Suprapubic skin (tissue), 4 donors: ENCODE measurements around the gene YTHDF1.

Source experiments
- EP300 ChIP-seq: sonication (generic); formaldehyde crosslinking; IDR thresholded peaks from one replicate; pipeline ENCODE4 v1.6.1; 2017; ENCODE audit warnings: antibody characterized with exemption
- POLR2A ChIP-seq, 2 donors: fragments of 450-650 bp; IDR thresholded peaks; one replicate each; pipeline ENCODE4 v1.6.1; 2017; ENCODE audit warnings: antibody characterized with exemption in 2 of 2, mild to moderate bottlenecking in 2 of 2, moderate library complexity in 2 of 2
- POLR2AphosphoS5 ChIP-seq, 3 donors: sonication (generic); formaldehyde crosslinking; IDR thresholded peaks; one replicate each; pipeline ENCODE4 v1.6.1; 2017; ENCODE audit warnings: antibody characterized with exemption in 3 of 3
- TF ChIP-seq, protein P1 (sequence below), 2 donors: fragments of 200-600 bp in 1 of 2; fragments of 450-650 bp in 1 of 2; sonication (generic) in 1 of 2; IDR thresholded peaks; one replicate each; pipeline ENCODE4 v1.5.1; 2016 to 2019; ENCODE audit warnings: antibody characterized with exemption in 2 of 2, mild to moderate bottlenecking in 1 of 2, moderate library complexity in 1 of 2

GRCh38 chr20:63179687-63180568, 36.0 kb downstream of the YTHDF1 start:
- TF ChIP-seq, protein P1, sequence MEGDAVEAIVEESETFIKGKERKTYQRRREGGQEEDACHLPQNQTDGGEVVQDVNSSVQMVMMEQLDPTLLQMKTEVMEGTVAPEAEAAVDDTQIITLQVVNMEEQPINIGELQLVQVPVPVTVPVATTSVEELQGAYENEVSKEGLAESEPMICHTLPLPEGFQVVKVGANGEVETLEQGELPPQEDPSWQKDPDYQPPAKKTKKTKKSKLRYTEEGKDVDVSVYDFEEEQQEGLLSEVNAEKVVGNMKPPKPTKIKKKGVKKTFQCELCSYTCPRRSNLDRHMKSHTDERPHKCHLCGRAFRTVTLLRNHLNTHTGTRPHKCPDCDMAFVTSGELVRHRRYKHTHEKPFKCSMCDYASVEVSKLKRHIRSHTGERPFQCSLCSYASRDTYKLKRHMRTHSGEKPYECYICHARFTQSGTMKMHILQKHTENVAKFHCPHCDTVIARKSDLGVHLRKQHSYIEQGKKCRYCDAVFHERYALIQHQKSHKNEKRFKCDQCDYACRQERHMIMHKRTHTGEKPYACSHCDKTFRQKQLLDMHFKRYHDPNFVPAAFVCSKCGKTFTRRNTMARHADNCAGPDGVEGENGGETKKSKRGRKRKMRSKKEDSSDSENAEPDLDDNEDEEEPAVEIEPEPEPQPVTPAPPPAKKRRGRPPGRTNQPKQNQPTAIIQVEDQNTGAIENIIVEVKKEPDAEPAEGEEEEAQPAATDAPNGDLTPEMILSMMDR (IDR thresholded peaks at IDR 0.05), result no peak
- TF ChIP-seq POLR2A (IDR thresholded peaks at IDR 0.05), result no peak
- no peak for TF ChIP-seq EP300
- no peak for TF ChIP-seq POLR2AphosphoS5 (IDR thresholded peaks at IDR 0.05)
